H1 (cell line): Measurements from ENCODE around the gene CAMK2D.

Experiments
- CTCF ChIP-seq, 3 experiments: IDR thresholded peaks; 1 replicate in 2 of 3; 2 replicates in 1 of 3; pipeline versions ENCODE4 v1.5.1 to v1.6.1; 2011; ENCODE audit warnings: low read length in 3 of 3, mild to moderate bottlenecking in 3 of 3, inconsistent platforms in 2 of 3, low read depth in 1 of 3, moderate library complexity in 1 of 3; ENCODE audit not compliant: insufficient read depth in 1 of 3; ENCODE audit errors: control extremely low read depth in 1 of 3
- EZH2 ChIP-seq: fragments of 200-600 bp; sonication (generic); IDR thresholded peaks from 2 replicates; pipeline ENCODE4 v1.7.1; 2012; ENCODE audit warnings: low read depth, mild to moderate bottlenecking, moderate library complexity, low read length, inconsistent platforms; ENCODE audit not compliant: severe bottlenecking
- GABPA ChIP-seq: IDR thresholded peaks from 2 replicates; pipeline ENCODE4 v1.6.1; 2011; ENCODE audit warnings: mild to moderate bottlenecking, low read length, moderate library complexity, borderline replicate concordance; ENCODE audit not compliant: insufficient read depth
- JUN ChIP-seq: IDR thresholded peaks from 2 replicates; pipeline ENCODE4 v1.6.1; 2011; ENCODE audit warnings: low read depth, mild to moderate bottlenecking, improper control_type of control experiment, low read length
- POLR2A ChIP-seq, 2 experiments: IDR thresholded peaks; 1 replicate in 1 of 2; 2 replicates in 1 of 2; pipeline ENCODE4 v1.6.1; 2011; ENCODE audit warnings: low read depth in 2 of 2, low read length in 2 of 2, mild to moderate bottlenecking in 2 of 2; ENCODE audit errors: control extremely low read depth in 1 of 2
- POLR2AphosphoS5 ChIP-seq: IDR thresholded peaks from 2 replicates; pipeline ENCODE4 v1.6.1; 2011; ENCODE audit warnings: low read depth, low read length
- SIN3A ChIP-seq, 2 experiments: IDR thresholded peaks in 1 of 2; conservative IDR thresholded peaks in 1 of 2; 2 replicates each; pipeline ENCODE4 v1.6.1; 2011 to 2012; ENCODE audit warnings: low read length in 2 of 2, improper control_type of control experiment in 1 of 2, low read depth in 1 of 2, mild to moderate bottlenecking in 1 of 2
- SRF ChIP-seq: IDR thresholded peaks from 2 replicates; pipeline ENCODE4 v1.6.1; 2011; ENCODE audit warnings: mild to moderate bottlenecking, low read depth, low read length, moderate library complexity

- no peak for TF ChIP-seq POLR2A (IDR thresholded peaks at IDR 0.05; ENCODE audit: control extremely low read depth in 1 of 2, low read depth in 2 of 2, low read length in 2 of 2)
- no peak for TF ChIP-seq JUN
- TF ChIP-seq SRF: no peak
- TF ChIP-seq POLR2AphosphoS5: no peak
- TF ChIP-seq SIN3A (conservative IDR thresholded peaks at IDR 0.05 in 1 of 2, IDR thresholded peaks at IDR 0.05 in 1 of 2; ENCODE audit: low read depth in 1 of 2, low read length in 2 of 2): no peak
- no peak for TF ChIP-seq CTCF (IDR thresholded peaks at IDR 0.05; ENCODE audit: control extremely low read depth in 1 of 3, insufficient read depth in 1 of 3, low read depth in 1 of 3, low read length in 3 of 3)
- TF ChIP-seq GABPA: no peak
- no peak for TF ChIP-seq EZH2
Observed at GRCh38 chr4:113587156-113587555, 174.4 kb downstream of the CAMK2D start.
